IMR-90 (cell line): ENCODE results near the gene TP53TG5. TPM values are rescaled to one million over a fixed set of nuclear protein-coding genes. Genes with fewer than 3 reads are reported as not detected.
A peak's percentile ranks its signal among the peaks of the same experiment; 100 is the strongest.

Source experiments
- ATAC-seq: fragments of 200-7000 bp; cut with Tn5 transposase; 2 replicates; pipeline ENCODE4 v1.9.1; 2020; ENCODE audit warnings: low read depth, mild to moderate bottlenecking, moderate library complexity
- BruUV-seq: library from RNA; stranded (reverse); fragments of 400-500 nt; replicated peaks from 2 replicates; lab custom pipeline; 2021; lab: Mats Ljungman, UMichigan
- CTCF ChIA-PET: fragments of 300-600 bp; formaldehyde crosslinking; extraction: SDS; loops from one replicate; lab custom pipeline; 2021; ENCODE audit warnings: antibody characterized with exemption; lab: Yijun Ruan, JAX
- POLR2A ChIA-PET: fragments of 300-600 bp; sonication (Branson Sonifier 250); formaldehyde crosslinking; loops from one replicate; lab custom pipeline; 2022; ENCODE audit warnings: antibody characterized with exemption; ENCODE audit not compliant: unreplicated experiment; lab: Charles Lee
- DNase-seq: peaks from one replicate; pipeline ENCODE4 v3.0.0; 2013
- H2AFZ ChIP-seq: replicated peaks from 2 replicates; pipeline ENCODE3; 2013; ENCODE audit warnings: low read length, mild to moderate bottlenecking; ENCODE audit not compliant: poor library complexity
- H2AK5ac ChIP-seq: 2 replicates; pipeline ENCODE4 v1.6.1; 2013; ENCODE audit warnings: low read depth, low read length, inconsistent platforms
- H2AK9ac ChIP-seq: replicated peaks from 2 replicates; pipeline ENCODE3; 2013; ENCODE audit warnings: mild to moderate bottlenecking, low read depth, low read length, moderate library complexity; ENCODE audit not compliant: poor library complexity
- H2BK120ac ChIP-seq: 2 replicates; pipeline ENCODE4 v1.6.1; 2013; ENCODE audit warnings: low read depth, low read length, inconsistent platforms
- H2BK15ac ChIP-seq: 3 replicates; pipeline ENCODE4 v1.6.1; 2013; ENCODE audit warnings: low read depth, low read length, inconsistent platforms
- H2BK20ac ChIP-seq: 2 replicates; pipeline ENCODE4 v1.6.1; 2013; ENCODE audit warnings: low read depth, mild to moderate bottlenecking, inconsistent platforms, low read length, moderate library complexity
- H2BK5ac ChIP-seq: 2 replicates; pipeline ENCODE4 v1.6.1; 2013; ENCODE audit warnings: mild to moderate bottlenecking, low read depth, low read length, inconsistent platforms; ENCODE audit not compliant: poor library complexity, severe bottlenecking
- H3K14ac ChIP-seq: replicated peaks from 2 replicates; pipeline ENCODE4 v1.6.1; 2013; ENCODE audit warnings: low read depth, low read length, inconsistent platforms
- H3K18ac ChIP-seq: 2 replicates; pipeline ENCODE4 v1.6.1; 2013; ENCODE audit warnings: low read depth, low read length, control low read depth
- H3K23ac ChIP-seq: 2 replicates; pipeline ENCODE4 v1.6.1; 2013; ENCODE audit warnings: low read depth, low read length, inconsistent platforms
- H3K27ac ChIP-seq: 2 replicates; pipeline ENCODE4 v1.5.1; 2013; ENCODE audit warnings: mild to moderate bottlenecking, control low read depth, low read length; ENCODE audit not compliant: insufficient read depth
- H3K27me3 ChIP-seq: 2 replicates; pipeline ENCODE4 v1.6.1; 2013; ENCODE audit warnings: low read length; ENCODE audit not compliant: control insufficient read depth, insufficient read depth
- H3K36me3 ChIP-seq: 2 replicates; pipeline ENCODE4 v1.6.1; 2013; ENCODE audit warnings: low read length, mixed read lengths; ENCODE audit not compliant: control insufficient read depth, insufficient read depth
- H3K4ac ChIP-seq: 2 replicates; pipeline ENCODE4 v1.6.1; 2013; ENCODE audit warnings: low read depth, low read length, inconsistent platforms
- H3K4me1 ChIP-seq: 2 replicates; pipeline ENCODE4 v1.6.1; 2013; ENCODE audit warnings: low read length, mixed read lengths; ENCODE audit not compliant: control insufficient read depth, insufficient read depth
- H3K4me2 ChIP-seq: 2 replicates; pipeline ENCODE4 v1.6.1; 2013; ENCODE audit warnings: low read depth, mild to moderate bottlenecking, control low read depth, low read length, moderate library complexity
- H3K4me3 ChIP-seq: 2 replicates; pipeline ENCODE4 v1.5.1; 2013; ENCODE audit warnings: low read depth, mild to moderate bottlenecking, control low read depth, low read length, moderate library complexity; ENCODE audit not compliant: insufficient read depth
- H3K56ac ChIP-seq: 2 replicates; pipeline ENCODE4 v1.6.1; 2013; ENCODE audit warnings: low read length, inconsistent platforms; ENCODE audit not compliant: insufficient read depth; ENCODE audit errors: extremely low read depth
- H3K79me1 ChIP-seq, 2 experiments: 2 replicates each; pipeline ENCODE4 v1.6.1; 2013; ENCODE audit warnings: low read length in 2 of 2, inconsistent platforms in 1 of 2, low read depth in 1 of 2
- H3K9ac ChIP-seq: 2 replicates; pipeline ENCODE4 v1.6.1; 2013; ENCODE audit warnings: low read depth, low read length, control low read depth
- H3K9me1 ChIP-seq: 2 replicates; pipeline ENCODE4 v1.6.1; 2013; ENCODE audit warnings: low read length, inconsistent platforms; ENCODE audit not compliant: insufficient read depth
- H3K9me3 ChIP-seq: 2 replicates; pipeline ENCODE4 v1.6.1; 2013; ENCODE audit warnings: low read length; ENCODE audit not compliant: control insufficient read depth, insufficient read depth
- H4K20me1 ChIP-seq: 2 replicates; pipeline ENCODE4 v1.6.1; 2013; ENCODE audit warnings: low read length, inconsistent platforms; ENCODE audit not compliant: insufficient read depth
- H4K5ac ChIP-seq: 2 replicates; pipeline ENCODE4 v1.6.1; 2013; ENCODE audit warnings: mild to moderate bottlenecking, low read depth, low read length, control low read depth
- H4K8ac ChIP-seq, 2 experiments: 2 replicates each; pipeline ENCODE4 v1.6.1; 2013; ENCODE audit warnings: low read depth in 2 of 2, low read length in 2 of 2, control low read depth in 1 of 2, inconsistent platforms in 1 of 2
- H4K91ac ChIP-seq: 2 replicates; pipeline ENCODE4 v1.6.1; 2013; ENCODE audit warnings: low read depth, low read length, inconsistent platforms; ENCODE audit not compliant: insufficient read depth
- BHLHE40 ChIP-seq: fragments of 150-350 bp; IDR thresholded peaks from 2 replicates; pipeline ENCODE4 v1.6.1; 2016; ENCODE audit warnings: mild to moderate bottlenecking, low read depth, low read length
- CEBPB ChIP-seq: IDR thresholded peaks from 2 replicates; pipeline ENCODE4 v1.6.1; 2012; ENCODE audit warnings: low read depth, low read length, improper control_type of control experiment
- CHD1 ChIP-seq: IDR thresholded peaks from 2 replicates; pipeline ENCODE4 v1.6.1; 2012; ENCODE audit warnings: low read depth, low read length, improper control_type of control experiment
- CTCF ChIP-seq: conservative IDR thresholded peaks from 2 replicates; pipeline ENCODE4 v1.5.1; 2012; ENCODE audit warnings: mild to moderate bottlenecking, low read depth, low read length, improper control_type of control experiment
- ELK1 ChIP-seq: fragments of 150-350 bp; IDR thresholded peaks from 2 replicates; pipeline ENCODE4 v1.6.1; 2016; ENCODE audit warnings: low read depth, mild to moderate bottlenecking, low read length, moderate library complexity, borderline replicate concordance
- FOS ChIP-seq: fragments of 150-350 bp; IDR thresholded peaks from 2 replicates; pipeline ENCODE4 v1.6.1; 2016; ENCODE audit warnings: low read depth, low read length
- MAFK ChIP-seq: IDR thresholded peaks from 2 replicates; pipeline ENCODE4 v1.6.1; 2012; ENCODE audit warnings: low read depth, low read length, improper control_type of control experiment
- MAZ ChIP-seq: IDR thresholded peaks from 2 replicates; pipeline ENCODE4 v1.6.1; 2012; ENCODE audit warnings: low read depth, mild to moderate bottlenecking, low read length, improper control_type of control experiment, moderate library complexity, borderline replicate concordance
- MXI1 ChIP-seq: IDR thresholded peaks from 2 replicates; pipeline ENCODE4 v1.6.1; 2012; ENCODE audit warnings: low read depth, mild to moderate bottlenecking, low read length, moderate library complexity, borderline replicate concordance
- NFE2L2 ChIP-seq: fragments of 150-350 bp; IDR thresholded peaks from 2 replicates; pipeline ENCODE4 v1.6.1; 2016; ENCODE audit warnings: low read depth, mild to moderate bottlenecking, low read length
- POLR2A ChIP-seq: IDR thresholded peaks from 2 replicates; pipeline ENCODE4 v1.6.1; 2012; ENCODE audit warnings: mild to moderate bottlenecking, low read depth, low read length
- RAD21 ChIP-seq: IDR thresholded peaks from 2 replicates; pipeline ENCODE4 v1.6.1; 2012; ENCODE audit warnings: low read length, improper control_type of control experiment
- RCOR1 ChIP-seq: IDR thresholded peaks from 2 replicates; pipeline ENCODE4 v1.6.1; 2012; ENCODE audit warnings: mild to moderate bottlenecking, low read length, improper control_type of control experiment; ENCODE audit not compliant: insufficient replicate concordance
- RFX5 ChIP-seq: IDR thresholded peaks from 2 replicates; pipeline ENCODE4 v1.8.0; 2012; ENCODE audit warnings: low read depth, mild to moderate bottlenecking, low read length, moderate library complexity
- SMC3 ChIP-seq: fragments of 150-350 bp; IDR thresholded peaks from 2 replicates; pipeline ENCODE4 v1.6.1; 2016; ENCODE audit warnings: low read depth, mild to moderate bottlenecking, antibody characterized with exemption, low read length, moderate library complexity
- USF2 ChIP-seq: fragments of 150-350 bp; IDR thresholded peaks from 2 replicates; pipeline ENCODE4 v1.6.1; 2017; ENCODE audit warnings: mild to moderate bottlenecking, antibody characterized with exemption, low read length, low read depth
- WGBS, 2 experiments: methylation state at CpG; one replicate each; pipeline versions ENCODE4 v1.1.5 to v1.1.7; 2013; ENCODE audit warnings: missing lambda C conversion rate in 2 of 2; ENCODE audit not compliant: insufficient read length in 1 of 2; ENCODE audit errors: extremely low coverage in 2 of 2; 5-methylcytosine and 5-hydroxymethylcytosine counted together
- dilution Hi-C: fragments of 300-500 bp; cut with HindIII; formaldehyde crosslinking; loops from one replicate; pipeline ENCODE4 v1.14.3; 2018; ENCODE audit warnings: low sequenced_read_pairs; ENCODE audit not compliant: unreplicated experiment
- in situ Hi-C: fragments of 300-500 bp; cut with MboI; formaldehyde crosslinking; loops from 3 replicates; pipeline ENCODE4 v1.14.3; 2019; ENCODE audit warnings: low sequenced_read_pairs, inconsistent platforms, mixed read lengths
- intact Hi-C: fragments of 100-400 bp; cut with micrococcal nuclease; formaldehyde crosslinking; loops from 2 replicates; pipeline ENCODE4 v1.10.0; 2022
- polyA plus RNA-seq, 3 experiments: library from polyadenylated mRNA; depleted of rRNA; stranded (reverse); fragments of >200 nt; gene quantifications; 2 replicates each; pipeline ENCODE4 v1.2.3, GENCODE V29; 2012; ENCODE audit warnings: low replicate concordance in 1 of 3
- total RNA-seq: library from RNA; depleted of rRNA; stranded (reverse); fragments of >200 nt; gene quantifications from 2 replicates; pipeline ENCODE4 v1.2.3, GENCODE V29; 2012

Gene TP53TG5
- total and polyA plus RNA-seq, 2 of the 4 experiments (the other 2 are of a cell fraction): not detected

GRCh38 chr20:45339084-45339483 is 39.0 kb downstream of the TP53TG5 start:
- CTCF ChIA-PET: no interaction called here
- H2AFZ ChIP-seq: peak overlapping the region; percentile 8
- in situ Hi-C loops (loop anchor here (25.0 kb wide), 1 partner anchor 573 kb away; the partner anchor contains the start of gene PLTP), dilution Hi-C loops (no loop called here), intact Hi-C loops (loop anchor here (5.0 kb wide), 1 partner anchor 438 kb away; no protein-coding TSS in a partner anchor)
- peak overlapping the region; percentile 95 for H2BK5ac ChIP-seq
- peak overlapping the region; percentile 97 for H2AK5ac ChIP-seq
- peak overlapping the region; percentile 74 for H3K14ac ChIP-seq
- BruUV-seq: no TSS peak
- peaks cover 36 to 92% of the 10 kb centered on the region in 2 experiments for H3K79me1 ChIP-seq
- peaks cover 48% of the 10 kb centered on the region for H3K9me1 ChIP-seq
- DNase-seq: no peak
- peak overlapping the region; percentile 91 for H4K91ac ChIP-seq
- peak overlapping the region; percentile 89 for H2BK20ac ChIP-seq
- ATAC-seq: no peak
- H3K23ac ChIP-seq: peak overlapping the region; percentile 90
- peaks cover 64% of the 10 kb centered on the region for H3K4me1 ChIP-seq
- H3K56ac ChIP-seq: no peak overlapping the region
- H2BK120ac ChIP-seq: peak overlapping the region; percentile 97
- peak overlapping the region; percentile 98 for H3K4ac ChIP-seq
- H3K36me3 ChIP-seq: peaks cover 43% of the 10 kb centered on the region
- peak overlapping the region; percentile 81 for H3K18ac ChIP-seq
- H4K20me1 ChIP-seq: peaks cover 46% of the 10 kb centered on the region
- no peak for TF ChIP-seq CHD1
- TF ChIP-seq ELK1: no peak
- no peak for TF ChIP-seq BHLHE40
- no peak for TF ChIP-seq POLR2A
- no peak for TF ChIP-seq CEBPB
- TF ChIP-seq MAFK: no peak
- TF ChIP-seq CTCF: no peak
- no peak for TF ChIP-seq USF2
- TF ChIP-seq NFE2L2: no peak
- TF ChIP-seq SMC3: no peak
- no peak for TF ChIP-seq RAD21
- no peak for TF ChIP-seq MAZ
- TF ChIP-seq FOS: no peak
- TF ChIP-seq MXI1: no peak
- no peak for TF ChIP-seq RCOR1
- no peak for TF ChIP-seq RFX5
- peak overlapping the region; percentile 63; the same call in 2 of the 3 replicates for H2BK15ac ChIP-seq
- H3K9ac ChIP-seq: peak overlapping the region; percentile 47; the same call in 1 of the 2 replicates
- no peaks in the 10 kb centered on the region for H3K9me3 ChIP-seq
- no peaks in the 10 kb centered on the region for H3K27me3 ChIP-seq
- peak overlapping the region; percentile 86 to 94 for H4K8ac ChIP-seq
- H3K4me2 ChIP-seq: no peak overlapping the region; the same call in 1 of the 2 replicates
- WGBS, 2 experiments: 100% methylated on average over 1 of the region's 6 CpGs; no CpG with 5 or more reads in 1 of the 2 experiments
- H2AK9ac ChIP-seq: peak overlapping the region; percentile 75
- H4K5ac ChIP-seq: peak overlapping the region; percentile 74
- H3K4me3 ChIP-seq: no peak overlapping the region
- POLR2A ChIA-PET: no interaction called here
- H3K27ac ChIP-seq: peak overlapping the region; percentile 97
